GM19193 (cell line): Measurements from ENCODE around the gene TMEM187.

Experiments used
- POLR2A ChIP-seq: IDR thresholded peaks from 4 replicates; pipeline ENCODE4 v1.6.1; 2011; ENCODE audit not compliant: insufficient read depth, insufficient read length; ENCODE audit errors: extremely low read depth

The TMEM187 gene

DNA sequence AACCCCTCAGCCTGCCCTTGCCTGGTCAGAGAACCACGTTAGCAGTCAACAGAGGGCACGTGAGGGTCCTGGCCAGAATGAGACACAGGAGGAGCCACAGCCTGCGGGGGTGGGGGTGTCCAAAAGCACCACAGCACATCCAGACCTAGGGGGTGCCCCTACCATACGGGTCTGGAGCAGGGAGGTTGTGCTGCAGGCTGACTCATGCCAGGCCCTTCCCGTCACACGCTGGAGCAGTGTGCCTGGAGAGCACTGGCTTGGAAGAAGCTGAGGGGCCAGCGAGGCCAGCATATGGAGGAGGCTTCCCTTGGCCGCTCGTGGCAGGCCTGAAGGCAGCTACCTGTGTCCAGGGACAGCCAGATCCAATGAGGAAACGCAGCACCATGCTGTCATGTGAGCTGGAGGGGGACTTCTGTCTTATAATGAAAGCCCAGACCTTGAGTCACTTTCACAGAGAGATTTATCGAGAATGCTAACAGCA is 48.6 kb downstream of the TMEM187 start:
- TF ChIP-seq POLR2A, result no peak

DNA sequence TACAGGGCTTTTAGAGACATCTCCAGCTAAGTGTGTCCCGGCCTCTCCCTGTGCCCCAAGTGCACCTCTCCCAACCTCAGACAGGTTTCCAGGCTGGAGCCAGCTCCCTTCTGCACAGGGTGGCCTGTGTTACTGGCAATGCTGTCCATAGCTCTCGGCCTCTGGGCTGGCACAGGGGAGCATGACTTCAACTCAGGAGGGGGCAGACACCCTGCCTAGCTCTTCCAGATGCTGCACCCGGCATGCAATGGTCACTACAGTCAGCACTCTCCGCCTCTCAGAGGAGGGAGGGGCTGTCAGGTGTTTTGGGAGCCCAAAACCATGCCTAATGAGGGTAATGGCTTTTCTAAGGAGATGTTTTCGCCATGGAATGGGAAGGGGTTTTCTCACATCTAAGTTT is 49.6 kb downstream of the TMEM187 start:
- TF ChIP-seq POLR2A, result no peak

DNA sequence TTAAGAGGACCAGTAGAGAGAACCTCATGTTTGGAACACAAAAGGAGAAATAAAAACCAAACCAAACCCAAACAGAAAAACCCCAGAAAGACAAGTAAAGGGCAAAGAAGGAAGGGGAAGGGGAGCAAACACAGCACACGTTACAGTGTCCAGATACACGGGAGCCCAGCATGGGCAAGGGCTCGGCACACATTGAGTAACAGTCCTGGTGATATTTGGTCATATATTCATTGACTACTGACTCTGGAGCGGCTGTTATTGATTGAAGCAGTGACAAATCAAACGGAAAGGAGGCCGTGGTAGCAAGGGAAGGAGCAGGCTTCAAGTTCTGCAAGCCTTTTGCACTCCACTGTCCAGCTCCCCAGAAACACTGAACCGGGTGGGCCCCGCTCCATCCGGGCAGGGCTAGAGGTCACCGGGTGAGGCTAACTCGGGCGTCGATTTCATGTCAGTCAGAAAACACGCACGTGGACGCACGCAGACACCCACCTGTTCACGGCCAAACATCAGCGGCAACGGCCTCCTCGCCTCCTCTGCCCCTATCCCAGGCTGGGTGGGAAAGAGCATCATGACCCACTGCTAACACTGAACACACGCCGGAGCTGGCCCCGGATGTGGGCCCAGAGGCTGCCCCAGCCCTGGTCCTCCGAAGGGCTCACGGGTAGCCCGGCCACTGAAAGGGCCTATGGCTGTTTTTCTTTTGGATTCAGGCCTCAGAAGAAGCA is 50.9 kb downstream of the TMEM187 start:
- no peak for TF ChIP-seq POLR2A

DNA sequence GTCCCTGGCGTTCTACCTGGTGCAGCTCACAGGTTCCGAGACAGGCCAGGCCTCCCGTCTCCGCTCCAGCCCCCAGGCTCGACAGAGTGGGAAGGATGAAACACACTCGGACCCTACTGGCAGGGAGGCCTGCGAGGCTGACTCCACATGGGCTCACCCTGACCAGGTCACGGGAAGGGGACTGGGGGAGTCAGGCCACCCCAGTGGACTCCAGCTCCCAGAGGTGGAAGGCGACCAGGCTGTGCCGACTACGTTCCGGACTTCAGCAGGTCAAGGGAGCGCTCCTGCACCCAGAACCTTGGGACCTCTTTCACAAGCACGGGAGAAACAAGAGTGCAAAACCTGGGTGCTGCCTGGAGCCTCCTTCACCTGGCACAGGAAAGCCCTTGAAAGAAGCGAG is 51.7 kb downstream of the TMEM187 start:
- no peak for TF ChIP-seq POLR2A

DNA sequence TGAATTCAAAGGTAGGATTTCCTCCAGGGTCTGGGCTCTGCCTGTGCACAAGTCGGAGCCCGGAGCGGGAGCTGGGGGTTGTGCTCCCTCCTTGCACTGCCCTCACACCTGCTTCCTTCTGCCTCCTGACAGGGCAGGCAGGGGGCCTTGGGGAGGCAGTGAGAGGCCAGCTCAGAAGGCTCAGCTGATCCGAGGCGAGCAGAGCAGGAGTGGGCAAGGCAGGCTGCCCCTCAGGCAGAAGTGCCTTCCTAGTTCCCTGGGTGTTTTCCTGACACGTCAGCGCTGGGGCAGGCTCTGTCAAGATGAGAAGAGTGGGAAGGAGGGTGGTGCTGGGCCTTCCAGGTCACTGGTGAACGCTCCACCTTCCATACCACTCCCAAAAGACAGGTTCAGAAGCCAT is 52.7 kb downstream of the TMEM187 start:
- no peak for TF ChIP-seq POLR2A

DNA sequence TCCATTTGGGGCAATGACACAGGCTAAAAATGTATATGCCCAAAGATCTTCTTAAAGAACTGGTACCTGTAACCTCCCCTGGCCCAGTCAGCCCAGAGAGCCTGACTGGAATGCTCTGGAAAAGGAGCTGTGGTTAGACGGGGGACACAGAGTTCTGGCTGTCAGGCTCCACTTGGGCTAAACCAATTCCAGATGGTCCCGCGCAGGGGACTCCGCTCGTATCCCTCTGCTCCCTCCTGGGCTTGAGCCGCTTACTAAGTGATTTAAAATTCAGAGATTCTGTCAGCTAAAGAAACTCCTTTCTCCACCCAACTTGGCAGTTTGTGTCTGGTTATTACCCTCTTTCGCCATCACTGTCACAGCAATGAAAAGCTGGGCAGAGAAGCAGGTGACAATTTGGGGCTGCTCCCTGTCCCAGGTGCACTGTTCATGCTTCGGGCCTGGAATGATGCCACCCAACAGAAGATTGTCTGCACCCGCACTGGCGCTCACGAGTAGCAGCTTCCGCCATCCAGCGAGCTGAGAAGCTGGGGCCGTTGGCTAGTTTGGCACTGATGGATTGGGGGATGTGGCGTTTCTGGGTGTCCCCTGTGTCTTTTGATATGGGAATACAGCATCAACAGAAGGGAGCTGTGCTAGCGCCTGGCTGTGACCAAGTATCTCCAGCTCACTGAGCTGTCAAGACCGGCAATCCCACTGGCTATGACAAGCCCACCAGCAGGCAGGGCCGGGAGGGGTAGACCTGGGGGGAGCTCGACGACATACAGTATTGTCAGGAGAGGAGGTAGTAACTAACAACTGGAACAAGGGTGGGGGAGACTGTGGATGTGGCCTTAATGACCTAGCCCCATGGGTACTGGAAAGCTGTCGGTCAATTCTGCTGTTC is 53.8 kb downstream of the TMEM187 start:
- no peak for TF ChIP-seq POLR2A

DNA sequence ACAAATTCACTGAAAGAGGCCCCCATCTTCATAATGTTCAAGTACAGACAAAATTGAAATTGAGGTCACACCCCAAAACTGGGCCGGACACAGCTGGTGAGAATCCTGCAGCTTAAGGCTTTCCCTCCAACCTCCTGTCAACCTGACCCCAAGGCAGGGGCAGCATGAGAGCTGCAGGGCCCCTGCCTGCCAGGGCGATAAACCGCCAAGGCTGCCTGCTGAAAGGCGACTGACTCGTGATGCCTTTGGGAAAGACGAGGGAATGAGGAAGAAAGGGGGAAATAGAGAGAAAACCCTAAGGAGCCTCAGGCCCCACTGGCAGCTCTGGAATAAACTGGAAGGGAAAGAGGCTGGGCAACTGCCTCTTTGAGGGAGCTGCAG is 54.5 kb downstream of the TMEM187 start:
- TF ChIP-seq POLR2A, result no peak

DNA sequence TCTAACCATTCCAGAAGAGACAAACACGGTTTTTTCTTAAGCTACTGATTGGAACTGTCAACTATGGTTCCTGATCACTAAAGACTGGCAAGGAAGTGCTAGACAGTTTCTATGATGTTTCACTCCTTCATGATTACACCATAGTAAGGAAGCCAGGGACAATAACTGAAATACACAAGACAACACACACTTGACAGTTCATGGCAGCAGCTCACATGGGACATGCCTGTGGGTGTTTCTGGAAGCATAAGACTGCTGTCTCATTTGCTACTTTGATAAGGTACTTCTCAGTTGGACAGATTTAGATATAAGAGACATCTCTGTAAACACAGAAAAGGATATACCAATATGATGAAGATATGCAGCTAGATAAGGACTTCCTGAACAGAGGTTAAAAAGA is 55.4 kb downstream of the TMEM187 start:
- TF ChIP-seq POLR2A, result no peak

DNA sequence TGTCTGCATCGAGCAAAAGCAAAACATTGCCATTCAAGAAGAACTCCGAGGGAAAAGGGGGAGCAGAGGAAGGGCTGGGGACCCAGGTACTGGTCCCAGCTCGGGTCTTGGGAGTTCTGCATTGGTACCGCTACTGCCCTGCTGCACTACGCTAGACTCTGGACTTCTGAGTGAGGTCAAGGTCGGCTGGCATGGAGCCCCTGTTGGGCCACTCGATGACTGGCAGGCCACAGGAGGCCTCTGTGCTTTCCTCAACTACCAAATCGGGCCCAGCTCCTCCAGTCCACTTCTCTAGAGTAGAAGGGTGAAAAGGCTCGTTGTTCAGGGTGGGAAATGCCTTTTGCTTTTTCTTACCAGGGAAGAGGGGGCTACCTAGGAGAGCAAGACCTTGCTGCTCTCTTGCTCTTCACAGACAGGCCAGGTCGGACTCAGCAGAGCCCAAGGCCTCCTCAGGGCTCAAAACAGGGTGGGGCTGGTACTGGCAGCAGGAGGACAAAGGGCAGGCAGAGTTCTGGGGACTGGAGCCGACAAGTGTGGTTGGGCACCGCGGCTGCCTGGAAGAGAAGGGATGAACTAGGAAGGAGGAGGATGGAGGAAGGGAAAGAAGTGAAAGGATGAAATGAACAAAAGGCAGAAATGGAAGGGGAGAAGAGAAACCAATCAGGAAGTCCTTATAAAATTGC is 56.1 kb downstream of the TMEM187 start:
- no peak for TF ChIP-seq POLR2A

DNA sequence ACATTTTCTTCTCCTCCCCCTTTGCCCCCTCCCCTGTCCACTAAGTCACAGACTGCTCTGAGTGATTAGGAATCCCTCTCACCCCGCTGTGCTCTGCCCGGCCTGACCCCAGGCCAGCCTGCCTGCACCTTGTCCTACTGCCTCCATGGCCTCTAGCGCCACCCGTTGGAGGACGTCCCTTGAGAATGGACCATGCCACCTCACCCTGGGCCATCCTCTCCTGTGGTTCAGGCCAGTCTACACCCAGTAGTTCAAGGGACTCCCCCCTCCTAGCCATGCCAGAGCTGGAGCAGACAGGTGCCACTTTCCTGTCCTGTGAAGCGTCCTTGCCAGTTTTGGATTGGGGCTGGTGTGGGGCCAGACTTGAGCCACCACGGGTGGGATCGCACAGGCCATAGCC is 56.9 kb downstream of the TMEM187 start:
- no peak for TF ChIP-seq POLR2A

DNA sequence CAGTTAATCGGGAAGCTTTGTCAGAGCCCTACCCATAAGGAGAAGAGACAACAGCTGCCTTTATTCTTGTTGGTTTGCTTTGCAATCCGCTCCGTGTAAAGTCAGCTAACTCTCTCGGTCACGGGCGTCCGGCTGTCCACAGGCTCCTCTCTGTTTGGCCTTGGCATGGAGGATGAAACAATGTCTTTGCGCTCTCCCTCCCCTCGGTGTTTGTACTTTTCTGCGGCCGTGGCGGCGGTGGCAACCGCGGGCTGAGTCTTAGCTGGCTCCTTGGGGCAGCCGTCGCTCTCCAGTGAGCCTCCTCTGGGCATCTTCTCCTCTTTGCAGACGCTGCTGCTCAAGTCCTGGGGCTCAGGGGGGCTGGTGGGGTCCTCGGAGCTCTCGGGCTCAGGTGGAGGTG is 57.7 kb downstream of the TMEM187 start:
- TF ChIP-seq POLR2A, result no peak

DNA sequence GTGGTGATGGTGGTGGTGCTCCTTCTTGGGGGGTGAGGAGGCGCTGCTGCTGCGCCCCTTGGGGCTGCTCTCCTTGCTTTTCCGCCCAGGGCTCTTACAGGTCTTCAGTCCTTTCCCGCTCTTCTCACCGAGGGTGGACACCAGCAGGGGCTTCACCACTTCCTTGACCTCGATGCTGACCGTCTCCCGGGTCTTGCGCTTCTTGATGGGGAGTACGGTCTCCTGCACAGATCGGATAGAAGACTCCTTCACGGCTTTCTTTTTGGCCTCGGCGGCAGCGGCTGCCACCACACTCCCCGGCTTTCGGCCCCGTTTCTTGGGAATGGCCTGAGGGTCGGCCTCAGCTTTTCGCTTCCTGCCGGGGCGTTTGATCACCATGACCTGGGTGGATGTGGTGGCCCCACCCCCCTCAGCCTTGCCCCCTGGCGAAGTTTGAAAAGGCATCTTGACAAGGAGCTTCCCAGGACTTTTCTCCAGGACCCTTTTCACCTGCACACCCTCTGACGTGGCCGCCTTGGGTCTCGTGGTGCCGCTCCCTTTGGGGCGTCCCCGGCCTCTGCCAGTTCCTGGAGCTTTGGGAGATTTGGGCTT is 58.3 kb downstream of the TMEM187 start:
- no peak for TF ChIP-seq POLR2A

DNA sequence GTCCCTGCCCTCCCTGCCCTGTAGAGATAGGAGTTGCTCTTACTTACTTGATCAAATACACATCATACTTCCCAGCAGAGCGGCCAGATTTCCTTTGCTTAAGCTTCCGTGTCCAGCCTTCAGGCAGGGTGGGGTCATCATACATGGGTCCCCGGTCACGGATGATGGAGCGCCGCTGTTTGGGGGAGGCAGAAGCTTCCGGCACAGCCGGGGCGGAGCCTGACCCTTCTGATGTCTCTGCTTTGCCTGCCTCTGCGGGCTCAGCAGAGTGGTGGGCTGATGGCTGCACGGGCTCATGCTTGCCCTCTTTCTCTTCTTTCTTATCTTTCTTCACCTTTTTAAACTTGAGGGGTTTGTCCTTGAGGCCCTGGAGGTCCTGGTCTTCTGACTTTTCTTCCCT is 59.6 kb downstream of the TMEM187 start:
- no peak for TF ChIP-seq POLR2A

DNA sequence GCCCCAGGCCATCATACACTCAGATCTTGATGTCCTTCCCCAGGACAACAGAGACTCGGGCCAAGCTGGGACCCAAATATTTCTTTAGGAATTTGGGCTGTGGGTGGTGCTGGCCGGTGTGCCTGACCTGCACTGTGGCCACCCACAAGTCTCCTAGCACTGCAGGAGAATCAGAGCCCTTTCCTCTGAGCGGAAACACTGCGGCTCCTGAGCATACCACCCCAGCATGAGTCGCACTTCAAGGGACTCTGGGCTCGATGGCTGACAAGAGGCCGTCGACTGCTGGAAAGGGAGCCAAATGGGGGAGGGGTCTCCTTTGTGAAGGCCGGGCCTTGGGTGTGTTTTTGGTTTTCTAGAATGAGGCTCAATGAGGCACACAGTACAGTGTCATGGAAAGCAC is 60.1 kb downstream of the TMEM187 start:
- TF ChIP-seq POLR2A, result no peak
